DMS153 treated with DMSO at 0.1 percent for 48 hours (cell line): ENCODE results near the gene CNTFR.

Experiments used
- DNase-seq: peaks from one replicate; lab custom pipeline; 2025; ENCODE audit not compliant: unreplicated experiment; lab: John Stamatoyannopoulos, UW

CNTFR gene

GRCh38 chr9:34590381-34591247, 1.1 kb upstream of the CNTFR start:
- DNase-seq, result no peak

GRCh38 chr9:34588671-34589635, 571 bp downstream of the CNTFR start:
- no peak for DNase-seq

DNA sequence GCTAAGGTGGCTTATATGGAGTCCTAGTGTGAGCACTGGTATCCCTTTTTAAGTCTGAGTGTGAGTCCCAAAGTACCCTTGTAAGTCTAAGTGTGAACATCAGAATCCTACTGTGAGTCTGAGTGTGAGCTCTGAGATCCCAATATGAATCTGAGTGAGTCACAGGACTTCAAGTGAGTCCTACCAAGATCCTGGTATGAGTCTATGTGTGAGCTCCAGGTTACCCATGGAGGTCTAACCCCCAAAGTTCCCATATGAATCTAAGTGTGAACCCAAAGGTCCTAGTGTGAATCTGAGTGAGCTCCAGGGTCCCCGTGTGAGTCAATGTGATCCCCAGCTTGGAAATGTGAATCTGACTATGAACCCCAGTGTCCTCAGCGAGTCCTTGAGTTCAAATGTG, 2.3 kb downstream of the CNTFR start:
- no peak for DNase-seq

DNA sequence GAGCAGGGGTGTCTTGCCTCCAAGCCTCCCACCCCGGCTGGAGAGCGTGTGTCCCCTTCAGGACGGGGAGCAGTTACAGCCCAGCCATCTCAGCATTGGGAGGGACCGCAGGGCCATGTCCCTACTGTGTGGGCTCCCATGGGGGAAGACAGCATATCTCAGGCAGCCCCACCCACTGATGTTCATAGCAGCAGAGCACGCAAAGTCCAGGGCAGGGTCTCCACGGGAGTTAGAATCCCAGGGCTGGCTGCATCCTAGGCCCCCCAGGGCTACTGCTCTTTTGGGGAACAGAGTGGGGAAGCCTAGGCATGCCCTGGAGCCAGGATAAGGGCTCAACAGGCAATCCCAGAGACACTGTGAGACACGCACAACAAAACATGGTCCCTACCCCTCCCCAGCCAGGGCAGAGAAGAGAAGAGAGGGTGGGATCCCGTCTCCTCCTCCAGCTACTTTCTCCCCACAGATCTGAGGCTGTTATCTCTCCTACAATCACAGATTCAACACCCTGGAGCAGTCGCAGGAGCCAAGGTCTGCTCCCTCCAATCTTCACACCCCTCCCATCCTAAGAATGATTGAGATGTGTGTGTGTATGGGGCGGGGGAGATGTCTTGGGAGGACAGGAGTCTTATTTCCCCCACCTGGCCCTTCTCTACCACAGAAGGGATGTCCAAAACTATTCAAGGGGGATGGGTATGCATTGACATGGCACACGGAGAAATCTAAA, 3.4 kb downstream of the CNTFR start:
- DNase-seq, result no peak

- DNase-seq, result no peak
These were observed 4.6 kb downstream of the CNTFR start for GRCh38 chr9:34584970-34585369.

GRCh38 chr9:34582787-34583186, 6.7 kb downstream of the CNTFR start:
- DNase-seq, result no peak

DNA sequence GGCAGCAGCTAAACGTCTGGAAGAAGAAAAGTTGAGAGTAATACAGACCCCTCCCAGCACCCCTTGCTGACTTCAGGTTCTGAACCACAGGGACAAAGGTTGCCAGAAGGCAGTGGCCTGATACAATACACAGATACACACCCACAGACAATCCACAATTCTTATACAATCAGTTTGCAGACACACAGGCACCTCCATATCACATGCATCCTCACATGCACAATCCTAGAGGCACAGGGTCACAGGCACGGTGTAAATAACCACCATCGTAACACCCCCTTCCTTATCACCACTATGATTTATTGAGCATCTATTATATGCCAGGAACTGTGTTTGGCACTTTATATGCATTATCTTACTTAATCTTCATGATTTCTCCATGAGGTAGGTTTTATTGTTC, 8.2 kb downstream of the CNTFR start:
- DNase-seq, result no peak

DNA sequence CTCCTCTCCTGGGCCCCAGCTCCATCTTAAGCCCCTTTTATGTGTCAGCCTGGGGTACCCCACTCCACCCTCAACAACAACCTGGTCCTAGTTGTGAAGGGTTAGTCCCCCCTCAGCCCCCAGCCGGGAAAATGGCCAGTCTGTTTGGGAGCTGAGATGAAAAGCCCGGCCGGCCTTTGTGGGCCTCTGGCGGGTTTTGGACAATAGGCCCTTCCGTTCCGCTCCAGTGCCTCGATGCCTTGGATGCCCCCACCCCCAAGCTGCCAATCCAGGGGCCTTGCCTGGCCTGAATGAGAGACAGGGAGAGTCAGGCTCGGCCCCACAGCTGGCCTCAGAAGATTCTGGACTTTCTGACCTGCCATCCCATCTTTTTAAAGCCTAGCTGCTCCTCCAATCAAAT, 9.2 kb downstream of the CNTFR start:
- DNase-seq, result no peak

- no peak for DNase-seq
These were observed 9.7 kb downstream of the CNTFR start for GRCh38 chr9:34579808-34580163.

DNA sequence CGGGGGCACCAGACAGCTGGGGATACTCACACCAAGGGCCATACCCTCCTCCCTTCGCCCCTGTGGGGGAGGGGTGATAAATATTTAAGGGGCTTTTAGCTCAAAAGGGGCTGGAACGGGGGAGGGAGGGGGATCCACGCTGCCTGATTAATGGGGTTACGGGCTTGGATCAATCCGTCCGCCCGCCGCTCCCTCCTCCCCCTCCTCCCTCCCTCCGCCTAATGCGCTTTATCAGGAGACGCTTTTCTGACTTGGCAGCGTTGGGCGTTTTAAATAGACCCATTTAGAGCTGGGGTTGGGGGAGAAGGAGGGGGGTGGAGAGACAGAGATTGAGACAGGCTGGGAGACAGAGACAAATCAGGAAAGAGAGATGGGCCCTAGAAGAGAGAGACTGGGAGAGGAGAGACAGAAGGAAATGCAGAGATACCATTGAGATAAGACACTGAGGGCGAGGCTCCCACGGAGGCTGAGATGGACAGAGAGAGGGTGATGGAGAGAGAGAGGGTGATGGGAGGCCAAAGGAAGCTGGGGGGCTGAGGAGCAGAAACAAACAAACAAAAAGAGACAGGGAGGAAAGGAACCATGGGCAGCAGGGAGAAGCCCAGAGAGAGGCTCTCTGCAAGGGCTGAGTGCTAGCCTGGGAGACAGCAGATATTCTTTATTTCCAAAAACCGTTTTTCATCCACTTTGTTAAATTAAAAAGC, 10.3 kb downstream of the CNTFR start:
- no peak for DNase-seq

- DNase-seq, result no peak
These were observed 11.1 kb downstream of the CNTFR start for GRCh38 chr9:34578241-34579103.

DNA sequence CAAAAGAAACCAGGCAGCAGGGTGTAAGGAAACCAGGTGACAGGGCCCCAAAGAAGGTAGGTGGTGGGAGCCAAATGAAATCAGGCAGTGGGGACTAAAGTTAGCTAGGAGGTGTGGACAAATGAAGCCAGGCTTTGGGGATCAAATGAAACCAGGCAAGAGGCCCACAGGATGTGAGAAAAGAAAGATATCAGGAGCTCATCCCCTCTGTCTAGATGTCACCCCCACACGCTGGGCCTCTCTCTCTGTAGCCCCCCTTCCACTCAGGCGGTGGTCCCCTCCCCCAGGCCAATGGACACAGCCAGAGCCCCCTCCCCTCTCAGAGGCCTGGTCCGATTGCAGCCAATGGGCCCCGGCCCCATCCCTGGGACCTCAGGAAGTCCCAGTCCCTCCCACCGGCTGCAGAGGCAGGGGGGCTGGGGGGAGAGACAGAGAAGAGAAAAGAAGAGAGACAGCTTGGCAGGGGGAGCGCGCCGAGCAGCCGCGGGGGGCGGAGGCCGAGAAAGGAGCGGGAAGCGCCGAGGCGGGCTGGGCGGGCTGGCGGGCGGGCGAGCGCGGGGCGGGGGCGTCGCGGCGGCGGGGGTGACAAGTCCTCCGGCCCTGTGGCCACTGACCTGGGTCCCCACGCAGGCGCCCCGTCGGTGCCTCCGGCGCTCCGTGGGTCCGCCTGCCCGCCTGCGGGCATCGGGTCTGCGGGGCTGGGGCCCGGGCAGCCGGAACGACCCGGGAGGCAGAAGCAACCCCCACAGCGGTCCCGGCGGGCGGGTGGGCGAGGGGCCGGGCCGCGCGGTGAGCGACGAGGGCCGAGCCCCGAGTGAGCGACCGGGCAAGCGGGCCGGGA, 11.9 kb downstream of the CNTFR start:
- DNase-seq, result no peak

DNA sequence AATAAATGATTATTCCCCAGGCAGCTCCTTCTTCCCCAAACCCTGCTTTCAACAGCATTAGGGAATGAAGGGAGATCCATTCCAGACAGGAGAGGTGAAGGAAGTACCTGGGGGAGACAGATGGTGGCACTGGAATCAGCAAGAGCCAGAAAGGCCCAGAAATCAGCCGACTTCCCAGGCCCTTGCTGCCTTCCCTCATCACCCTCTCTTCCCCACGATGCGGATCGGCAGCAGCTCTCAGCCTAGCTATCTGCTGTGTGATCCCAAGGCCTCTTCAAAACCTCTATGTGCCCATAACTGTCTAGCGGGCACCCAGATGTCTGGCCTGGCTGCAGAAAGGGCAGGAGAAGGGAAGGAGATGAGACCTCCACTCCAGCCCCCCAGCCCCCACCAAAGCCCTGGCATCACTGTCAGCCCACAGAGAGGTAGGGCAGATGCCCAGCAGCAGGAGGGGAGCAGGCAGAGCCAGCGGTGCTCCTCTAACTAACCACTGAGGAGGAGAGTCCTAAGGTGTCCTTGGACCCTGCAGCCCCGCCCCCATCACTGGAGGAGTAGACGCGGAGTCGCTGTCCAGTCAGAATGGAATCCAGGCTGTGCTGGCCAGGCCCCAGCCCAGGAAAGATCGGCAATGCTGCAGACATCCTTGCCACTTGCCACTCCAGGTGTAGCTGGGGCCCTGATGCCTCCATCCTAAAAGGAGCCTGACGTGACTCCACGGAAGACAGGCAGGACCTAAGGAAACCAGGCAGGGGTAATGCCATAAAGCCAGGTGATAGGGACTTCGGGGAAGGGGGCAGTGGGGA, 12.7 kb downstream of the CNTFR start:
- DNase-seq, result no peak

DNA sequence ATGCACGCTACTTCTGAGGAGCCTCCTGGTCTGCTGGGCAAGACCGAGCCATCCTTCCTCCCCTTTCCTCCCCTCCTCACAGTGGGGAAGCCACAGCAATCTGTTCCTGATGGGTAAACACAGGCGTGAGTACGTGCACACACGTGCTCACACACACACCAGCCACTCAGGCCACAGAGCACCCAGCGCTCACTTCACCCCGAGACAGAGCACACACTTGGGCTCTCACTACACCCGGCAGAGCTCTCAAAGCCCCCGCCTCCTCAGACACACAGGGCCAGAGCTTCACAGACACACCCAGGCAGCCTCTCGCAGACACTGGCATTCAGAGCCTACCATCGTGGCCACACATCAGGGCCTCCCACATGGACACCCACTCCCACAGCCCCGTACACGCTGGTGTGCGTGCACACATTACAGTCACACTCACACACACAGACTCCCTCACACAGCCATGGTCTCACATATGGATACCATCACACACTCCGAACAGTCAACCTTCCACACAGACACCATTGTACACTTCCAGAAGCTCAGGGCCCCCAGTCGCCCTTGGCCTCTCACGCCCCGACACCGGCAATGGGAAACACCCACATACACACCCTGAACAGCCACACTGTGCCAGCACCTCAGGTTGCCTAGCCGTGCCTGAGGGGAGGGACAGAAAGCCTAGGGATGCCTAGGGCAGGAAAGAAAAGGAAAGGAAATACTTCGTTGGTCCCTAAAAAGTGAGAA, 13.5 kb downstream of the CNTFR start:
- no peak for DNase-seq

- no peak for DNase-seq
These were observed 14.3 kb downstream of the CNTFR start for GRCh38 chr9:34575241-34575640.

- DNase-seq, result no peak
These were observed 15.0 kb downstream of the CNTFR start for GRCh38 chr9:34574571-34574970.

GRCh38 chr9:34573599-34574325, 15.8 kb downstream of the CNTFR start:
- no peak for DNase-seq
